ENCODE measurements around the gene SMIM20.

The SMIM20 gene

DNA sequence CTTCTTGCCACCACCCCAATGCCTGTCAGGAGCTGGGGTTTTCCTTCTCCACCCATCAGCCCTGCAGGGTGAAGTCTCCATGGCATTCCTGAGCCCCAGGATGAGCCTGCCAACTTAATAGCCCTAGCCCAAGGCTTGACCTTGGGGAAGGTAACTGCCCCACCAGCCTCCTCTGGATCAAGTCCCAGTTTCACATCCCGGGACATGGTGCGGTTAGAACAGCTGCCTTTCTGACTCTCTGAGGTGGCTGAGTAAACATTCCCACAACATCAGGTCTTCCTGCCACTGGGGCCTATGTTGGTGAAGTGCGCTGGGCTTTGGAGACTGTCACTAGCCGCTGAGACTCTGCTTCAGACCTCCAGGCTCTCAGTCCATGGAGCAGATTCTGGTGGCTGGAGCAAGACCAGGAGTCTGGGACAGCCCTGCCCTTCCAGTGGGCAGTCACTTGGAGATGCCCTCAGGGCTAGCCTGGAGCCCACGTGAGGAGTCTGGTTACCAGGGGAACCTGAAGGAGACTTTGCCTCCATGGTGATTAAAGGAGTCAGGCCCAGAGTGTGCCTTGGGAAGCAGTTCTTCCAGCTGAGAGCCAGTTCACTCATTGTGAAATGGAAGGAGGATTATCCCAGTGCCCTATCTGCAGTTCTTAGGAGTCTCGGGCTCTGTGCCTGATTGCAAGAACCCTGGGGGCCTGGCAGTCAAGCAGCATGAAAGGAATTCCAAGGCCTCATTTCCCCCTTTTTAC is 56.8 kb downstream of the SMIM20 start:
- H3K36me3 ChIP-seq (ENCODE audit: control insufficient read depth in 2 of 2, insufficient read depth in 2 of 2, low read length in 2 of 2) = no peaks in the 10 kb centered on the region
- no peak overlapping the region for H3K4me3 ChIP-seq (ENCODE audit: low read length in 2 of 2)
- peak overlapping the region; percentile 34 to 60 for H3K27ac ChIP-seq (ENCODE audit: low read depth in 2 of 2, low read length in 2 of 2)
- peaks cover 0 to 2% of the 10 kb centered on the region in 2 donors for H3K4me1 ChIP-seq (ENCODE audit: control insufficient read depth in 2 of 2, insufficient read depth in 2 of 2, low read length in 2 of 2)
- H3K27me3 ChIP-seq (ENCODE audit: control insufficient read depth in 2 of 2, insufficient read depth in 2 of 2, low read length in 2 of 2) = no peaks in the 10 kb centered on the region
- H3K9ac ChIP-seq (ENCODE audit: low read depth in 1 of 2, low read length in 2 of 2) = no peak overlapping the region
- H3K9me3 ChIP-seq (ENCODE audit: control insufficient read depth in 2 of 2, low read length in 2 of 2) = no peaks in the 10 kb centered on the region

DNA sequence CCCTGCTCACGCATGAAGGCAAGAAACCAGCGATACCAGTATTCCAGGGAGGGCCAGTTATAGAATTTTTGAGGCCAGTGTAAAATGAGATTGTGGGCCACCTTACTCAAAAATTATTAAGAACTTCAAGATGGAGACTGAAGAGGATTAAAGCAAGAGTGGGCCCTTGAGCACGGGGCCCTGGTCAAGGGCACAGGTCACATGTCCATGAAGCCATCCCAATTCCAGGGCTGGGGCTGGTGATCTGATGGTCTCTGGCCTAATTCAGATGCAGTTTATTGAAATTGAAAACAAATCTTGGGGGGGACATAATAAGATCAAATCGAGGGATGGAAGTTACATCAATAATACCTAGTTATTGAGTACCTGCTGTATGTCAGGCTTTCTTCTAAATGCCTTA is 58.3 kb downstream of the SMIM20 start:
- H3K4me3 ChIP-seq (ENCODE audit: low read length in 2 of 2) = no peak overlapping the region
- no peaks in the 10 kb centered on the region for H3K36me3 ChIP-seq (ENCODE audit: control insufficient read depth in 2 of 2, insufficient read depth in 2 of 2, low read length in 2 of 2)
- no peaks in the 10 kb centered on the region for H3K27me3 ChIP-seq (ENCODE audit: control insufficient read depth in 2 of 2, insufficient read depth in 2 of 2, low read length in 2 of 2)
- H3K27ac ChIP-seq (ENCODE audit: low read depth in 2 of 2, low read length in 2 of 2) = no peak overlapping the region
- H3K4me1 ChIP-seq (ENCODE audit: control insufficient read depth in 2 of 2, insufficient read depth in 2 of 2, low read length in 2 of 2) = peaks cover 0 to 2% of the 10 kb centered on the region in 2 donors
- H3K9ac ChIP-seq (ENCODE audit: low read depth in 1 of 2, low read length in 2 of 2) = no peak overlapping the region
- no peaks in the 10 kb centered on the region for H3K9me3 ChIP-seq (ENCODE audit: control insufficient read depth in 2 of 2, low read length in 2 of 2)

DNA sequence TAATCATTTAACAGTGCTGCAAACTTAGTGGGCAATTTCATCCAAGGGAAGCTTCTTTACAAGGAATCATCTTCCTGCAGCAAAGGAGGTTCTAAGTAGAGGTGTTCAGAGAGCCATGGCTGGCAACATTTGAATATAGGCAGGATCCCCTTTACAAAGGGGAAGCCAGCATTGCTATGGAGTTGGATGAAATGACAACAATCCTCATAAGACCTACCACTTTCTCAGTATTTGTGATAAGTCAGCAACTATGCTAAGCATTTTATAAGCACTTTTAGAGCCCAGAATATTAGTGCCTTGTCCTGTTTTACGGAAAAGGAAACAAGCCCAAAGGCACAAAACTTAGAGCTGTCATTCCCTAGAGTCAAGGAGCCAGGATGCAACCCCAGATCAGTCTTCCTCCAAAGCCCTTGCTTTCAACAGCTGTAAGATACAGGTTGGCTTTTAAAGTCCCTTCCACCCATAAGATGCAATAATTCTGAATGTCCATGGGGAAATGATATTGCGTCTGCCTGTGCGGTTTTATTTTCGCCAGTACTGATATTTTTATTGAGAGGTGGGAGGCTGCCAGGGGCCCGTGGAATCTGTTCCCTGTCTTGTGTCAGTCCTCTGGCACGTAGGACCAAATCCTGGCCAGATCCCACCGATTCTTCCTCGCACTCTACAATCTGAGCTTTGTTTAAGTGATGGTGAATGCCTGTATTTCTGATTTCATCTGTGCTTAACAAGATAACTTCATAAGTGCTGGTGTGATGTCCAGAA is 59.1 kb downstream of the SMIM20 start:
- H3K4me1 ChIP-seq (ENCODE audit: control insufficient read depth in 2 of 2, insufficient read depth in 2 of 2, low read length in 2 of 2) = peaks cover 0 to 2% of the 10 kb centered on the region in 2 donors
- no peaks in the 10 kb centered on the region for H3K36me3 ChIP-seq (ENCODE audit: control insufficient read depth in 2 of 2, insufficient read depth in 2 of 2, low read length in 2 of 2)
- H3K4me3 ChIP-seq (ENCODE audit: low read length in 2 of 2) = no peak overlapping the region
- peak overlapping the region in 1 of 2 donors; percentile 5 for H3K27ac ChIP-seq (ENCODE audit: low read depth in 2 of 2, low read length in 2 of 2)
- H3K27me3 ChIP-seq (ENCODE audit: control insufficient read depth in 2 of 2, insufficient read depth in 2 of 2, low read length in 2 of 2) = no peaks in the 10 kb centered on the region
- H3K9me3 ChIP-seq (ENCODE audit: control insufficient read depth in 2 of 2, low read length in 2 of 2) = no peaks in the 10 kb centered on the region
- H3K9ac ChIP-seq (ENCODE audit: low read depth in 1 of 2, low read length in 2 of 2) = no peak overlapping the region

DNA sequence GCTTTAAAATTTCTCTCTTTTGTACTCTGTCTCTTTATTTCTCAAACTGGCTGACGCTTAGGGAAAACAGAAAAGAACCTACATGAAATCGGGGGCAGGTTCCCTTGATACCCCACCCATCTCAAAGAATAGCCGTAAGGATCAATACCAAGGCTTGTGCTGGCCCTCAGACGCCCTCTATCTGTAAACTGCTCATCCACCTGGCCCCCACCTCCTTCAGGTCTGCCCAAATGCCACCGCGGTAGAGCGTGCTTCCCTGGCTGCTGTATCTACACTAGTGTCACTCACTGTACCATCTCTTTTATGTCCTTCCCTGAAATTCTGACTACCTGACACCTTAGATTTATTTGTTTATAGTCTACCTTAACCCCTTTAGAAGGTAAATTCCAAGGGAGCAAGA is 62.8 kb downstream of the SMIM20 start:
- Histone ChIP-seq H3K9ac (ENCODE audit: low read depth in 1 of 2, low read length in 2 of 2) (no peak overlapping the region), H3K4me1 (ENCODE audit: control insufficient read depth in 2 of 2, insufficient read depth in 2 of 2, low read length in 2 of 2) (no peaks in the 10 kb centered on the region), H3K27me3 (ENCODE audit: control insufficient read depth in 2 of 2, insufficient read depth in 2 of 2, low read length in 2 of 2) (no peaks in the 10 kb centered on the region), H3K27ac (ENCODE audit: low read depth in 2 of 2, low read length in 2 of 2) (no peak overlapping the region), H3K36me3 (ENCODE audit: control insufficient read depth in 2 of 2, insufficient read depth in 2 of 2, low read length in 2 of 2) (no peaks in the 10 kb centered on the region), H3K9me3 (ENCODE audit: control insufficient read depth in 2 of 2, low read length in 2 of 2) (no peaks in the 10 kb centered on the region), H3K4me3 (ENCODE audit: low read length in 2 of 2) (no peak overlapping the region)

GRCh38 chr4:25977397-25978170 is 63.6 kb downstream of the SMIM20 start:
- Histone ChIP-seq H3K4me1 (ENCODE audit: control insufficient read depth in 2 of 2, insufficient read depth in 2 of 2, low read length in 2 of 2) (no peaks in the 10 kb centered on the region), H3K27me3 (ENCODE audit: control insufficient read depth in 2 of 2, insufficient read depth in 2 of 2, low read length in 2 of 2) (no peaks in the 10 kb centered on the region), H3K4me3 (ENCODE audit: low read length in 2 of 2) (no peak overlapping the region), H3K9me3 (ENCODE audit: control insufficient read depth in 2 of 2, low read length in 2 of 2) (no peaks in the 10 kb centered on the region), H3K36me3 (ENCODE audit: control insufficient read depth in 2 of 2, insufficient read depth in 2 of 2, low read length in 2 of 2) (no peaks in the 10 kb centered on the region), H3K9ac (ENCODE audit: low read depth in 1 of 2, low read length in 2 of 2) (no peak overlapping the region), H3K27ac (ENCODE audit: low read depth in 2 of 2, low read length in 2 of 2) (no peak overlapping the region)

DNA sequence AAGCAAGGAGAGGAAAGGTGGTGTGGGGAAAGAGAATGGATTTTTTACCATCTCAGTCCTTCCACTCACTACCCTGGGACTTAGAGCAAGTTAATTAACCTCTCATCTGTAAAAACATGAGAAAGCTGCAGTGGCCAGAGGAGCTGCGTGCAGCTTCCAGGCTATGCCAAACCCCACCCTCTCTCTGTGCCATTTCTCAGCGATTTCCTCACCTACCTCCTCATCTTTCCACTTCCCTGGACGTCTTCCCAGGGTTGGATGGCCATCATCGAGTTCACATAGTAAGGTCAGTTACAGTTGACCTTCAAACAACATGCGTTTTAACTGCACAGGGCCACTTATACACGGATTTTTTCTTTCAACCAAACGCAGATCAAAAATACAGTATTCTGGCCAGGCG is 64.3 kb downstream of the SMIM20 start:
- Histone ChIP-seq H3K9me3 (ENCODE audit: control insufficient read depth in 2 of 2, low read length in 2 of 2) (no peaks in the 10 kb centered on the region), H3K27ac (ENCODE audit: low read depth in 2 of 2, low read length in 2 of 2) (no peak overlapping the region), H3K36me3 (ENCODE audit: control insufficient read depth in 2 of 2, insufficient read depth in 2 of 2, low read length in 2 of 2) (no peaks in the 10 kb centered on the region), H3K4me3 (ENCODE audit: low read length in 2 of 2) (no peak overlapping the region), H3K9ac (ENCODE audit: low read depth in 1 of 2, low read length in 2 of 2) (no peak overlapping the region), H3K27me3 (ENCODE audit: control insufficient read depth in 2 of 2, insufficient read depth in 2 of 2, low read length in 2 of 2) (no peaks in the 10 kb centered on the region), H3K4me1 (ENCODE audit: control insufficient read depth in 2 of 2, insufficient read depth in 2 of 2, low read length in 2 of 2) (no peaks in the 10 kb centered on the region)

All from mucosa of rectum (tissue), 2 donors.